Keratinocyte (primary cell): ENCODE results near the gene ADAM15.

Experiments used
- EZH2 ChIP-seq: IDR thresholded peaks from one replicate; pipeline ENCODE4 v1.6.1; 2012; ENCODE audit warnings: inconsistent platforms, mild to moderate bottlenecking, low read length, moderate library complexity
- TF ChIP-seq, protein P1 (sequence below), 3 experiments: IDR thresholded peaks in 1 of 3; conservative IDR thresholded peaks in 1 of 3; optimal IDR thresholded peaks in 1 of 3; 2 replicates in 2 of 3; 3 replicates in 1 of 3; pipeline versions ENCODE3 to v1.5.1; 2011; ENCODE audit warnings: low read length in 3 of 3, mild to moderate bottlenecking in 3 of 3, moderate library complexity in 2 of 3, control low read depth in 1 of 3, inconsistent platforms in 1 of 3; ENCODE audit not compliant: insufficient read depth in 2 of 3; ENCODE audit errors: extremely low read depth in 1 of 3

DNA sequence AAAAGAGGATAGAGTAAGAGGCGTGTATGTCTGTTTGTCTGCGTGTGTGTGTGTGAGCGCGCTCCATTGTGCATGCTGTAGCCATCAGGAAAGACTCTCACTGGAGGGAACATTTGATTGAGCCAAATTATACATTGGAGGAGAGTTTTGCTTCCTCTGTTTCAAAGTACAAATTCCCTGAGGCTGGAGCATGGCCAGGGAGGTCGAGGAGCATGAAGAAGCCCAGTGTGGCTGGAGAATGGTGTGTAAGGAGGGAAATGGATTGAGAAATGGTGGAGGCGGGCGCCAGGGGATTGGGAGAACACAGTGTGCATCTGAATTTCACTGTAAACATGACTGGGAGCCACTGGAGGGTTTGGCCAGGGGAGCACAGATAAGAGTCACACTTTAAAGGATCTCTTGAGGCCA is 54.5 kb downstream of the ADAM15 start:
- TF ChIP-seq, protein P1, sequence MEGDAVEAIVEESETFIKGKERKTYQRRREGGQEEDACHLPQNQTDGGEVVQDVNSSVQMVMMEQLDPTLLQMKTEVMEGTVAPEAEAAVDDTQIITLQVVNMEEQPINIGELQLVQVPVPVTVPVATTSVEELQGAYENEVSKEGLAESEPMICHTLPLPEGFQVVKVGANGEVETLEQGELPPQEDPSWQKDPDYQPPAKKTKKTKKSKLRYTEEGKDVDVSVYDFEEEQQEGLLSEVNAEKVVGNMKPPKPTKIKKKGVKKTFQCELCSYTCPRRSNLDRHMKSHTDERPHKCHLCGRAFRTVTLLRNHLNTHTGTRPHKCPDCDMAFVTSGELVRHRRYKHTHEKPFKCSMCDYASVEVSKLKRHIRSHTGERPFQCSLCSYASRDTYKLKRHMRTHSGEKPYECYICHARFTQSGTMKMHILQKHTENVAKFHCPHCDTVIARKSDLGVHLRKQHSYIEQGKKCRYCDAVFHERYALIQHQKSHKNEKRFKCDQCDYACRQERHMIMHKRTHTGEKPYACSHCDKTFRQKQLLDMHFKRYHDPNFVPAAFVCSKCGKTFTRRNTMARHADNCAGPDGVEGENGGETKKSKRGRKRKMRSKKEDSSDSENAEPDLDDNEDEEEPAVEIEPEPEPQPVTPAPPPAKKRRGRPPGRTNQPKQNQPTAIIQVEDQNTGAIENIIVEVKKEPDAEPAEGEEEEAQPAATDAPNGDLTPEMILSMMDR (optimal IDR thresholded peaks at IDR 0.05 in 1 of 3, IDR thresholded peaks at IDR 0.05 in 1 of 3, conservative IDR thresholded peaks at IDR 0.05 in 1 of 3; ENCODE audit: extremely low read depth in 1 of 3, insufficient read depth in 2 of 3, low read length in 3 of 3), result no peak
- TF ChIP-seq EZH2, result no peak
